Liver (tissue), 9 donors: ENCODE results near the gene CYFIP1. TPM values are rescaled to one million over a fixed set of nuclear protein-coding genes. Genes with fewer than 3 reads are reported as not detected.

ENCODE experiments used
- DNase-seq: peaks from one replicate; pipeline ENCODE4 v3.0.0-alpha.2; 2017; ENCODE audit warnings: low spot score
- H3K27ac ChIP-seq, 2 donors: one replicate each; pipeline ENCODE4 v1.7.0; 2013; ENCODE audit warnings: inconsistent platforms in 2 of 2, low read length in 2 of 2, control low read depth in 1 of 2, low read depth in 1 of 2, mild to moderate bottlenecking in 1 of 2
- H3K27me3 ChIP-seq, 4 donors: one replicate each; pipeline versions ENCODE4 v1.6.1 to v1.7.0; 2013; ENCODE audit warnings: low read length in 3 of 4, inconsistent platforms in 1 of 4, mild to moderate bottlenecking in 1 of 4, moderate library complexity in 1 of 4; ENCODE audit not compliant: control insufficient read depth in 4 of 4, insufficient read depth in 4 of 4
- H3K36me3 ChIP-seq, 4 donors: one replicate each; pipeline versions ENCODE4 v1.6.1 to v1.7.0; 2013; ENCODE audit warnings: low read length in 3 of 4, mild to moderate bottlenecking in 3 of 4, low read depth in 1 of 4, moderate library complexity in 1 of 4; ENCODE audit not compliant: control insufficient read depth in 4 of 4, insufficient read depth in 3 of 4
- H3K4me1 ChIP-seq, 4 donors: one replicate each; pipeline versions ENCODE4 v1.6.1 to v1.7.0; 2013; ENCODE audit warnings: low read length in 3 of 4, mild to moderate bottlenecking in 3 of 4, moderate library complexity in 1 of 4; ENCODE audit not compliant: control insufficient read depth in 4 of 4, insufficient read depth in 4 of 4
- H3K4me3 ChIP-seq, 3 donors: one replicate each; pipeline versions ENCODE4 v1.6.1 to v1.7.0; 2013; ENCODE audit warnings: low read length in 3 of 3, control low read depth in 1 of 3, low read depth in 1 of 3, mild to moderate bottlenecking in 1 of 3
- H3K9ac ChIP-seq, 2 donors: one replicate each; pipeline ENCODE4 v1.7.0; 2013; ENCODE audit warnings: low read length in 2 of 2, mild to moderate bottlenecking in 2 of 2, moderate library complexity in 2 of 2, control low read depth in 1 of 2, low read depth in 1 of 2
- H3K9me3 ChIP-seq, 4 donors: one replicate each; pipeline versions ENCODE4 v1.6.1 to v1.7.0; 2013; ENCODE audit warnings: low read length in 3 of 4; ENCODE audit not compliant: control insufficient read depth in 4 of 4
- EGR1 ChIP-seq, 2 donors: IDR thresholded peaks; 2 replicates each; pipeline ENCODE4 v1.6.1; 2016 to 2018; ENCODE audit warnings: antibody characterized with exemption in 2 of 2, low read depth in 2 of 2
- FOXA1 ChIP-seq: IDR thresholded peaks from 2 replicates; pipeline ENCODE4 v1.6.1; 2016; ENCODE audit warnings: antibody characterized with exemption
- FOXA2 ChIP-seq: IDR thresholded peaks from 2 replicates; pipeline ENCODE4 v1.6.1; 2016; ENCODE audit warnings: antibody characterized with exemption
- GABPA ChIP-seq, 2 donors: IDR thresholded peaks in 1 of 2; conservative IDR thresholded peaks in 1 of 2; 2 replicates each; pipeline ENCODE4 v1.6.1; 2016; ENCODE audit warnings: antibody characterized with exemption in 2 of 2, mild to moderate bottlenecking in 1 of 2, moderate library complexity in 1 of 2
- HNF4A ChIP-seq, 2 donors: conservative IDR thresholded peaks; 2 replicates each; pipeline ENCODE4 v1.6.1; 2016; ENCODE audit warnings: antibody characterized with exemption in 2 of 2, mild to moderate bottlenecking in 2 of 2
- HNF4G ChIP-seq: IDR thresholded peaks from 2 replicates; pipeline ENCODE4 v1.6.1; 2016; ENCODE audit warnings: antibody characterized with exemption
- JUND ChIP-seq, 2 donors: IDR thresholded peaks; 2 replicates each; pipeline ENCODE4 v1.6.1; 2016; ENCODE audit warnings: antibody characterized with exemption in 2 of 2
- NR2F2 ChIP-seq: IDR thresholded peaks from 2 replicates; pipeline ENCODE4 v1.6.1; 2016; ENCODE audit warnings: antibody characterized with exemption
- RAD21 ChIP-seq, 2 donors: IDR thresholded peaks; 2 replicates each; pipeline ENCODE4 v1.6.1; 2016; ENCODE audit warnings: antibody characterized with exemption in 2 of 2, mild to moderate bottlenecking in 2 of 2
- RXRA ChIP-seq, 2 donors: IDR thresholded peaks; 2 replicates each; pipeline ENCODE4 v1.6.1; 2017 to 2018; ENCODE audit warnings: antibody characterized with exemption in 2 of 2, mild to moderate bottlenecking in 1 of 2
- SP1 ChIP-seq: IDR thresholded peaks from 2 replicates; pipeline ENCODE4 v1.6.1; 2018; ENCODE audit warnings: antibody characterized with exemption, mild to moderate bottlenecking
- TAF1 ChIP-seq: conservative IDR thresholded peaks from 2 replicates; pipeline ENCODE4 v1.6.1; 2016; ENCODE audit warnings: antibody characterized with exemption, mild to moderate bottlenecking
- YY1 ChIP-seq: IDR thresholded peaks from 2 replicates; pipeline ENCODE4 v1.6.1; 2016; ENCODE audit warnings: antibody characterized with exemption, mild to moderate bottlenecking
- ZBTB33 ChIP-seq: IDR thresholded peaks from 2 replicates; pipeline ENCODE4 v1.6.1; 2016; ENCODE audit warnings: antibody characterized with exemption
- WGBS: extraction: QIAGEN DNeasy Blood & Tissue Kit; methylation state at CpG from one replicate; pipeline ENCODE4 v1.1.7; 2013; 5-methylcytosine and 5-hydroxymethylcytosine counted together
- polyA plus RNA-seq, 2 donors: library from polyadenylated mRNA; stranded (reverse) in 1 of 2; unstranded in 1 of 2; fragments of 200-250 nt in 1 of 2; fragments of >200 nt in 1 of 2; fragmentation: Nextera tagmentation in 1 of 2; extraction: Ambion mirVana in 1 of 2; gene quantifications; one replicate each; pipeline versions ENCODE4 v1.2.1 to v1.2.3, GENCODE V29; 2013 to 2015
- total RNA-seq, 2 donors: library from RNA; depleted of rRNA; stranded (reverse); fragments of >200 nt; gene quantifications; one replicate each; pipeline ENCODE4 v1.2.3, GENCODE V29; 2014
- TF ChIP-seq, protein P1 (sequence below): IDR thresholded peaks from 2 replicates; pipeline ENCODE4 v1.6.1; 2016; ENCODE audit warnings: antibody characterized with exemption
- TF ChIP-seq, protein P2 (sequence below): fragments of 150-350 bp; IDR thresholded peaks from 2 replicates; pipeline ENCODE4 v1.5.1; 2017; ENCODE audit warnings: improper control_type of control experiment, low read depth, low read length; ENCODE audit not compliant: missing input control
- TF ChIP-seq, protein P3 (sequence below): IDR thresholded peaks from 2 replicates; pipeline ENCODE4 v1.6.1; 2016; ENCODE audit warnings: antibody characterized with exemption, mild to moderate bottlenecking
- donor health status: healthy.
- donor health status: healthy.
- donor health status: healthy.
- donor health status: healthy.
- donor health status: healthy.

The CYFIP1 gene
- total and polyA plus RNA-seq, 4 donors, result 13.5 to 48.3 (median 38.3) TPM

GRCh38 chr15:22885120-22885519 lies 95.0 kb downstream of the CYFIP1 start:
- Histone ChIP-seq H3K4me1 (no peaks in the 10 kb centered on the region), H3K4me3 (no peak overlapping the region), H3K27ac (no peak overlapping the region), H3K9ac (no peak overlapping the region), H3K27me3 (no peaks in the 10 kb centered on the region), H3K36me3 (peaks cover 8 to 44% (median 22%) of the 10 kb centered on the region in 4 donors), H3K9me3 (no peaks in the 10 kb centered on the region)
- WGBS, result 91% methylated on average over 6 of the region's 6 CpGs
- TF ChIP-seq TAF1 (no peak), EGR1 (IDR thresholded peaks at IDR 0.05; ENCODE audit: low read depth in 2 of 2) (no peak), JUND (IDR thresholded peaks at IDR 0.05) (no peak), GABPA (IDR thresholded peaks at IDR 0.05 in 1 of 2, conservative IDR thresholded peaks at IDR 0.05 in 1 of 2) (no peak), RXRA (IDR thresholded peaks at IDR 0.05) (no peak), NR2F2 (no peak), RAD21 (IDR thresholded peaks at IDR 0.05) (no peak), HNF4A (conservative IDR thresholded peaks at IDR 0.05) (no peak)
- TF ChIP-seq, protein P1, sequence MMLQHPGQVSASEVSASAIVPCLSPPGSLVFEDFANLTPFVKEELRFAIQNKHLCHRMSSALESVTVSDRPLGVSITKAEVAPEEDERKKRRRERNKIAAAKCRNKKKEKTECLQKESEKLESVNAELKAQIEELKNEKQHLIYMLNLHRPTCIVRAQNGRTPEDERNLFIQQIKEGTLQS, result no peak
- DNase-seq, result no peak

DNA sequence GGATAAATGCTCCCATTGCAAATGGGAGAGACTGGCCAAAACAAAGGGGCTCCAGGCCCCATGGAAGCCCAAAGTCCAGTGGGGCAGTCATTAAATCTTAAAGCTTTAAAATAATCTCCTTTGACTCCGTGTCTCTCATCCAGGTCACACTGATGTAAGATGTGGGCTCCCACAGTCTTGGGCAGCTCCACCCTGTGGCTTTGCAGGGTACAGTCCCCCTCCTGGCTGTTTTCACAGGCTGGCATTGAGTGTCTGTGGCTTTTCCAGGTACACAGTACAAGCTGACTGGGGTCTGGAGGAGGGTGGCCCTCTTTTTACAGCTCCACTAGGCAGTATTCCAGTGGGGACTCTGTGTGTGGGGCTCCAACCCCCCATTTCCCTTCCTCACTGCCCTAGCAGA lies 95.8 kb downstream of the CYFIP1 start:
- TF ChIP-seq ZBTB33 (no peak), RAD21 (IDR thresholded peaks at IDR 0.05) (peak in 1 of 2 donors; percentile 27)
- Histone ChIP-seq H3K9ac (no peak overlapping the region), H3K36me3 (peaks cover 8 to 48% (median 23%) of the 10 kb centered on the region in 4 donors), H3K4me1 (no peaks in the 10 kb centered on the region), H3K4me3 (no peak overlapping the region), H3K9me3 (no peaks in the 10 kb centered on the region), H3K27ac (no peak overlapping the region), H3K27me3 (no peaks in the 10 kb centered on the region)
- no peak for DNase-seq
- 82% methylated on average over 1 of the region's 1 CpG for WGBS

DNA sequence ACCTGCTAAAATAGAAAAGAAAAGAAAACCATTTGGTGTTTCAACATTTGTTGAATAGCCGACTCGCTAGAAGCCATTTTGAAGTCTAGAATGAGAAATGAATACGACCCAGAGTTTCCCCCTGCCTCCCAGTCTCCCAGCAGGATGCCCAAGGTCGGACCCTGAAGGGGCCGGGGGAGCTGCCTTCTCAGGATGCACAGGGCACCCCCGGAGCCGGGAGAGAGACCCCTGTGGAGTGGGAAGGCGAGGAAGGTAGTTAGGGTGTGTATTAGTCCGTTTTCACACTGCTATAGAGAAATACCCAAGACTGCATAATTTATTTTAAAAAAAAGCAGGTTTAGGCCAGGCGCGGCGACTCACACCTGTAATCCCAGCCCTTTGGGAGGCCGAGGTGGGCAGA lies 97.0 kb downstream of the CYFIP1 start:
- DNase-seq, result no peak
- Histone ChIP-seq H3K36me3 (peaks cover 8 to 55% (median 25%) of the 10 kb centered on the region in 4 donors), H3K9me3 (no peaks in the 10 kb centered on the region), H3K9ac (no peak overlapping the region), H3K4me1 (no peaks in the 10 kb centered on the region), H3K27me3 (no peaks in the 10 kb centered on the region), H3K27ac (no peak overlapping the region), H3K4me3 (no peak overlapping the region)
- 94% methylated on average over 13 of the region's 13 CpGs for WGBS
- TF ChIP-seq SP1 (no peak), JUND (IDR thresholded peaks at IDR 0.05) (no peak), TAF1 (no peak), GABPA (IDR thresholded peaks at IDR 0.05 in 1 of 2, conservative IDR thresholded peaks at IDR 0.05 in 1 of 2) (no peak), HNF4A (conservative IDR thresholded peaks at IDR 0.05) (no peak), FOXA2 (no peak), EGR1 (IDR thresholded peaks at IDR 0.05; ENCODE audit: low read depth in 2 of 2) (no peak), YY1 (no peak), RAD21 (IDR thresholded peaks at IDR 0.05) (no peak), RXRA (IDR thresholded peaks at IDR 0.05) (no peak), ZBTB33 (no peak), HNF4G (no peak), NR2F2 (no peak), FOXA1 (no peak)
- TF ChIP-seq, protein P2, sequence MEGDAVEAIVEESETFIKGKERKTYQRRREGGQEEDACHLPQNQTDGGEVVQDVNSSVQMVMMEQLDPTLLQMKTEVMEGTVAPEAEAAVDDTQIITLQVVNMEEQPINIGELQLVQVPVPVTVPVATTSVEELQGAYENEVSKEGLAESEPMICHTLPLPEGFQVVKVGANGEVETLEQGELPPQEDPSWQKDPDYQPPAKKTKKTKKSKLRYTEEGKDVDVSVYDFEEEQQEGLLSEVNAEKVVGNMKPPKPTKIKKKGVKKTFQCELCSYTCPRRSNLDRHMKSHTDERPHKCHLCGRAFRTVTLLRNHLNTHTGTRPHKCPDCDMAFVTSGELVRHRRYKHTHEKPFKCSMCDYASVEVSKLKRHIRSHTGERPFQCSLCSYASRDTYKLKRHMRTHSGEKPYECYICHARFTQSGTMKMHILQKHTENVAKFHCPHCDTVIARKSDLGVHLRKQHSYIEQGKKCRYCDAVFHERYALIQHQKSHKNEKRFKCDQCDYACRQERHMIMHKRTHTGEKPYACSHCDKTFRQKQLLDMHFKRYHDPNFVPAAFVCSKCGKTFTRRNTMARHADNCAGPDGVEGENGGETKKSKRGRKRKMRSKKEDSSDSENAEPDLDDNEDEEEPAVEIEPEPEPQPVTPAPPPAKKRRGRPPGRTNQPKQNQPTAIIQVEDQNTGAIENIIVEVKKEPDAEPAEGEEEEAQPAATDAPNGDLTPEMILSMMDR, result no peak
- TF ChIP-seq, protein P3, sequence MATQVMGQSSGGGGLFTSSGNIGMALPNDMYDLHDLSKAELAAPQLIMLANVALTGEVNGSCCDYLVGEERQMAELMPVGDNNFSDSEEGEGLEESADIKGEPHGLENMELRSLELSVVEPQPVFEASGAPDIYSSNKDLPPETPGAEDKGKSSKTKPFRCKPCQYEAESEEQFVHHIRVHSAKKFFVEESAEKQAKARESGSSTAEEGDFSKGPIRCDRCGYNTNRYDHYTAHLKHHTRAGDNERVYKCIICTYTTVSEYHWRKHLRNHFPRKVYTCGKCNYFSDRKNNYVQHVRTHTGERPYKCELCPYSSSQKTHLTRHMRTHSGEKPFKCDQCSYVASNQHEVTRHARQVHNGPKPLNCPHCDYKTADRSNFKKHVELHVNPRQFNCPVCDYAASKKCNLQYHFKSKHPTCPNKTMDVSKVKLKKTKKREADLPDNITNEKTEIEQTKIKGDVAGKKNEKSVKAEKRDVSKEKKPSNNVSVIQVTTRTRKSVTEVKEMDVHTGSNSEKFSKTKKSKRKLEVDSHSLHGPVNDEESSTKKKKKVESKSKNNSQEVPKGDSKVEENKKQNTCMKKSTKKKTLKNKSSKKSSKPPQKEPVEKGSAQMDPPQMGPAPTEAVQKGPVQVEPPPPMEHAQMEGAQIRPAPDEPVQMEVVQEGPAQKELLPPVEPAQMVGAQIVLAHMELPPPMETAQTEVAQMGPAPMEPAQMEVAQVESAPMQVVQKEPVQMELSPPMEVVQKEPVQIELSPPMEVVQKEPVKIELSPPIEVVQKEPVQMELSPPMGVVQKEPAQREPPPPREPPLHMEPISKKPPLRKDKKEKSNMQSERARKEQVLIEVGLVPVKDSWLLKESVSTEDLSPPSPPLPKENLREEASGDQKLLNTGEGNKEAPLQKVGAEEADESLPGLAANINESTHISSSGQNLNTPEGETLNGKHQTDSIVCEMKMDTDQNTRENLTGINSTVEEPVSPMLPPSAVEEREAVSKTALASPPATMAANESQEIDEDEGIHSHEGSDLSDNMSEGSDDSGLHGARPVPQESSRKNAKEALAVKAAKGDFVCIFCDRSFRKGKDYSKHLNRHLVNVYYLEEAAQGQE, result no peak
- TF ChIP-seq, protein P1, result no peak
